Endodermal cell (in vitro differentiated cells): ENCODE results near the gene ABCB4. TPM values are rescaled to one million over a fixed set of nuclear protein-coding genes. Genes with fewer than 3 reads are reported as not detected.

ENCODE experiments used
- DNase-seq: peaks from one replicate; pipeline ENCODE4 v3.0.0-alpha.2; 2017
- H3K27ac ChIP-seq: 2 replicates; pipeline ENCODE4 v1.5.1; 2013; ENCODE audit warnings: mild to moderate bottlenecking, low read depth, low read length, moderate library complexity
- H3K27me3 ChIP-seq: 2 replicates; pipeline ENCODE4 v1.6.1; 2013; ENCODE audit warnings: mild to moderate bottlenecking, low read length, moderate library complexity; ENCODE audit not compliant: insufficient read depth, control insufficient read depth, poor library complexity, severe bottlenecking
- H3K36me3 ChIP-seq: 2 replicates; pipeline ENCODE4 v1.7.0; 2013; ENCODE audit warnings: mild to moderate bottlenecking, low read length, moderate library complexity; ENCODE audit not compliant: control insufficient read depth, insufficient read depth
- H3K4me1 ChIP-seq: one replicate; pipeline ENCODE4 v1.7.0; 2013; ENCODE audit warnings: low read length; ENCODE audit not compliant: control insufficient read depth, insufficient read depth
- H3K4me3 ChIP-seq: 2 replicates; pipeline ENCODE4 v1.5.1; 2013; ENCODE audit warnings: mild to moderate bottlenecking, low read length, moderate library complexity
- H3K9ac ChIP-seq: 2 replicates; pipeline ENCODE4 v1.6.1; 2013; ENCODE audit warnings: mild to moderate bottlenecking, low read length, moderate library complexity; ENCODE audit not compliant: poor library complexity, severe bottlenecking; ENCODE audit errors: extremely low read depth
- H3K9me3 ChIP-seq: 2 replicates; pipeline ENCODE4 v1.6.1; 2013; ENCODE audit warnings: mild to moderate bottlenecking, low read length, moderate library complexity; ENCODE audit not compliant: control insufficient read depth
- H3K27ac Mint-ChIP-seq: 2 replicates; pipeline ENCODE4 v1.8.0; 2020; ENCODE audit warnings: mixed read lengths
- H3K27me3 Mint-ChIP-seq: 2 replicates; pipeline ENCODE4 v1.8.0; 2021; ENCODE audit warnings: mild to moderate bottlenecking, mixed read lengths; ENCODE audit not compliant: insufficient read depth
- H3K36me3 Mint-ChIP-seq: 2 replicates; pipeline ENCODE4 v1.8.0; 2020; ENCODE audit warnings: low read depth, mixed read lengths
- H3K4me1 Mint-ChIP-seq: 2 replicates; pipeline ENCODE4 v1.8.0; 2020; ENCODE audit warnings: mixed read lengths
- H3K4me3 Mint-ChIP-seq: 2 replicates; pipeline ENCODE4 v1.8.0; 2020; ENCODE audit warnings: mild to moderate bottlenecking, moderate library complexity, mixed read lengths
- H3K9me3 Mint-ChIP-seq: 2 replicates; pipeline ENCODE4 v1.8.0; 2020; ENCODE audit warnings: mild to moderate bottlenecking, mixed read lengths
- WGBS, 2 experiments: methylation state at CpG; one replicate each; pipeline versions ENCODE4 v1.1.5 to v1.1.7; 2013; ENCODE audit warnings: missing lambda C conversion rate in 2 of 2, mixed read lengths in 1 of 2; ENCODE audit not compliant: insufficient coverage in 1 of 2, insufficient read length in 1 of 2; 5-methylcytosine and 5-hydroxymethylcytosine counted together
- long read RNA-seq, 4 experiments: library from polyadenylated mRNA in 2 of 4; library from RNA in 1 of 4; library from capped mRNA in 1 of 4; stranded (forward) in 3 of 4; unstranded in 1 of 4; transcript quantifications; one replicate each; pipeline ENCODE4 v2.0.0, GENCODE V29; 2020 to 2021; ENCODE audit warnings: inconsistent platforms in 1 of 4
- polyA plus RNA-seq, 2 experiments: library from polyadenylated mRNA; stranded (reverse); fragments of 50-300 nt; gene quantifications; one replicate each; pipeline ENCODE4 v1.2.3, GENCODE V29; 2013
- total RNA-seq, 2 donors: library from RNA; stranded (reverse); fragmentation: NEBNext Ultra II Directional in 1 of 2; extraction: Animal tissue kit (Norgen Biotek cat#: 25700) in 1 of 2; gene quantifications; 2 replicates in 1 of 2; 3 replicates in 1 of 2; pipeline ENCODE4 v1.2.1, GENCODE V29; 2021
- TF ChIP-seq, protein P1 (sequence below): fragments of 200-600 bp; sonication (generic); conservative IDR thresholded peaks from 2 replicates; pipeline ENCODE4 v1.5.0; 2021; ENCODE audit warnings: antibody characterized with exemption, mild to moderate bottlenecking

ABCB4 gene
- total RNA-seq, result under 1 TPM; 0.60 to 0.77 TPM
- polyA plus RNA-seq (2013, experiment 1 of 2), result 1.9 TPM
- polyA plus RNA-seq (2013, experiment 2 of 2), result 1.9 TPM
- long read RNA-seq, experiment 1, partial matches to known transcripts, result 1 of 1 reads
- long read RNA-seq, experiment 1, other reads (novel, unspliced or antisense), result 0 of 1 reads
- long read RNA-seq, experiment 2, partial matches to known transcripts, result 0 of 2 reads
- long read RNA-seq, experiment 2, other reads (novel, unspliced or antisense), result 1 of 2 reads
- long read RNA-seq, experiment 3, full-length matches to known transcripts, result 1 of 2 reads
- long read RNA-seq, experiment 3, partial matches to known transcripts, result 0 of 2 reads
- long read RNA-seq, experiment 3, other reads (novel, unspliced or antisense), result 1 of 2 reads
- long read RNA-seq, experiment 4, partial matches to known transcripts, result 1 of 2 reads
- long read RNA-seq, experiment 4, other reads (novel, unspliced or antisense), result 1 of 2 reads

GRCh38 chr7:87475359-87476178 lies at the start of gene ABCB4:
ABCB4 (minus strand) TSS chr7:87475680; CDS start chr7:87475465, 215 bp downstream.
- Mint-ChIP-seq H3K4me1 (peaks cover 8% of the 10 kb centered on the region), H3K36me3 (no peaks in the 10 kb centered on the region), H3K27ac (no peak within 1 kb of the TSS), H3K4me3 (peak within 1 kb of the TSS; percentile 50), H3K9me3 (no peaks in the 10 kb centered on the region), H3K27me3 (peaks cover 44% of the 10 kb centered on the region)
- WGBS, 2 experiments, result 15 to 40% methylated on average over 25 to 80 of the region's 80 CpGs
- Histone ChIP-seq H3K4me1 (no peaks in the 10 kb centered on the region), H3K4me3 (peak within 1 kb of the TSS; percentile 68), H3K27me3 (peaks cover 51% of the 10 kb centered on the region), H3K27ac (no peak within 1 kb of the TSS), H3K9ac (no peak within 1 kb of the TSS), H3K36me3 (no peaks in the 10 kb centered on the region), H3K9me3 (no peaks in the 10 kb centered on the region)
- peak; percentile 60 for DNase-seq
- TF ChIP-seq, protein P1, sequence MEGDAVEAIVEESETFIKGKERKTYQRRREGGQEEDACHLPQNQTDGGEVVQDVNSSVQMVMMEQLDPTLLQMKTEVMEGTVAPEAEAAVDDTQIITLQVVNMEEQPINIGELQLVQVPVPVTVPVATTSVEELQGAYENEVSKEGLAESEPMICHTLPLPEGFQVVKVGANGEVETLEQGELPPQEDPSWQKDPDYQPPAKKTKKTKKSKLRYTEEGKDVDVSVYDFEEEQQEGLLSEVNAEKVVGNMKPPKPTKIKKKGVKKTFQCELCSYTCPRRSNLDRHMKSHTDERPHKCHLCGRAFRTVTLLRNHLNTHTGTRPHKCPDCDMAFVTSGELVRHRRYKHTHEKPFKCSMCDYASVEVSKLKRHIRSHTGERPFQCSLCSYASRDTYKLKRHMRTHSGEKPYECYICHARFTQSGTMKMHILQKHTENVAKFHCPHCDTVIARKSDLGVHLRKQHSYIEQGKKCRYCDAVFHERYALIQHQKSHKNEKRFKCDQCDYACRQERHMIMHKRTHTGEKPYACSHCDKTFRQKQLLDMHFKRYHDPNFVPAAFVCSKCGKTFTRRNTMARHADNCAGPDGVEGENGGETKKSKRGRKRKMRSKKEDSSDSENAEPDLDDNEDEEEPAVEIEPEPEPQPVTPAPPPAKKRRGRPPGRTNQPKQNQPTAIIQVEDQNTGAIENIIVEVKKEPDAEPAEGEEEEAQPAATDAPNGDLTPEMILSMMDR, result no peak

DNA sequence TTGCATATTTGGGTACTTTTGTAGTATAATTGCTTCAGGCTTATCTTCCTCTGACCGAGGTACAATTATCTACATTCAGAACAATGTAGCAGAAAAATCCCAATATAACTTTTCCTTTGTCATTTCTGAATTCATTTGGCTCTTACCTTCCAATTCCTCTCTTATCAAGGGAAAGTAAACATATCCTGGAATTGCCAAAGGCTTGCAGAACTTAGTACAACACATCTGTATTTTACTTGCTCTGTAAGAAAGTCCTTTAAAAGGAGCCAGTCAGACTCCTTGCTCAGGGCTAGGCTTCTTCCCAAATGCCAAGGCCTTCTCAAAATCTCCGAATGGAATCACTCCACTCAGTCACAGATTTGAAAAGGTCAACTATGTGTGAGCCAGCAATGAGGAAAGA lies 43.3 kb upstream of the ABCB4 start:
- no peak for DNase-seq
- no peaks in the 10 kb centered on the region for H3K9me3 ChIP-seq
- no peak overlapping the region for H3K9ac ChIP-seq
- no peak overlapping the region for H3K27ac ChIP-seq
- H3K27me3 Mint-ChIP-seq, result no peaks in the 10 kb centered on the region
- TF ChIP-seq, protein P1, result no peak
- no peaks in the 10 kb centered on the region for H3K27me3 ChIP-seq
- H3K4me3 ChIP-seq, result no peak overlapping the region
- no peaks in the 10 kb centered on the region for H3K36me3 Mint-ChIP-seq
- no peaks in the 10 kb centered on the region for H3K4me1 Mint-ChIP-seq
- no peaks in the 10 kb centered on the region for H3K4me1 ChIP-seq
- no peak overlapping the region for H3K4me3 Mint-ChIP-seq
- H3K36me3 ChIP-seq, result no peaks in the 10 kb centered on the region
- WGBS, 2 experiments, result 89% methylated on average over 1 to 2 of the region's 2 CpGs
- H3K27ac Mint-ChIP-seq, result no peak overlapping the region
- no peaks in the 10 kb centered on the region for H3K9me3 Mint-ChIP-seq

DNA sequence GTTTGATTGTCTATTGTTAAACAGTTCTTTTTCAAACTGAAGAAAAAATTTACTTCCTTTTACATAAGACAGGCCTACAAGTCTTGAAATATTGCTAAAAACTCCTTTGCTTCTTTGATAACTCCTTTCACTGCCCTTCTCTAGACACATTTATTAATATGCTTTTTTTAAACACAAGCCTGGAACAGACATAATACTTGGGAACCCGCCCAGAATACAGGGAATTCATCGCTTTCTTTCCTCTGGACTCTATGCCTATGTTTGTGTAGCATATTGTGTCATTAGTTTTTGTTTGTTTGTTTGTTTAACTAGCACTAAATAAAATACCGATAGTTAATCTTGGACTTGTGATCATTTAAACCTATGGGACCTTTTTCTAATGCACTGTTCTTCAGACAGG lies 42.4 kb upstream of the ABCB4 start:
- no peak overlapping the region for H3K27ac ChIP-seq
- Mint-ChIP-seq H3K9me3 (no peaks in the 10 kb centered on the region), H3K27me3 (no peaks in the 10 kb centered on the region), H3K4me3 (no peak overlapping the region), H3K27ac (no peak overlapping the region), H3K4me1 (no peaks in the 10 kb centered on the region), H3K36me3 (no peaks in the 10 kb centered on the region)
- no peaks in the 10 kb centered on the region for H3K4me1 ChIP-seq
- no peaks in the 10 kb centered on the region for H3K9me3 ChIP-seq
- TF ChIP-seq, protein P1, result no peak
- no peaks in the 10 kb centered on the region for H3K27me3 ChIP-seq
- WGBS, 2 experiments, result 80 to 91% methylated on average over 2 to 3 of the region's 3 CpGs
- no peak overlapping the region for H3K4me3 ChIP-seq
- no peaks in the 10 kb centered on the region for H3K36me3 ChIP-seq
- H3K9ac ChIP-seq, result no peak overlapping the region
- DNase-seq, result no peak
